Activated T-helper 1 cell treated with anti-CD3 and anti-CD28 coated beads, Interleukin-2, amount 50 U/mL, for 16 hours (primary cell): ENCODE data around the gene ZBTB8B.
A peak's percentile ranks its signal among the peaks of the same experiment; 100 is the strongest.
"Not testable (repeated sequence)": the region's sequence is repeated elsewhere in the genome, so short reads cannot be mapped to it uniquely, and the experiment has no call there.

Source experiments
- DNase-seq, 2 donors: peaks; one replicate each; pipeline ENCODE4 v3.0.0-alpha.2; 2020; ENCODE audit warnings: low read depth in 1 of 2, low spot score in 1 of 2

The ZBTB8B gene

DNA sequence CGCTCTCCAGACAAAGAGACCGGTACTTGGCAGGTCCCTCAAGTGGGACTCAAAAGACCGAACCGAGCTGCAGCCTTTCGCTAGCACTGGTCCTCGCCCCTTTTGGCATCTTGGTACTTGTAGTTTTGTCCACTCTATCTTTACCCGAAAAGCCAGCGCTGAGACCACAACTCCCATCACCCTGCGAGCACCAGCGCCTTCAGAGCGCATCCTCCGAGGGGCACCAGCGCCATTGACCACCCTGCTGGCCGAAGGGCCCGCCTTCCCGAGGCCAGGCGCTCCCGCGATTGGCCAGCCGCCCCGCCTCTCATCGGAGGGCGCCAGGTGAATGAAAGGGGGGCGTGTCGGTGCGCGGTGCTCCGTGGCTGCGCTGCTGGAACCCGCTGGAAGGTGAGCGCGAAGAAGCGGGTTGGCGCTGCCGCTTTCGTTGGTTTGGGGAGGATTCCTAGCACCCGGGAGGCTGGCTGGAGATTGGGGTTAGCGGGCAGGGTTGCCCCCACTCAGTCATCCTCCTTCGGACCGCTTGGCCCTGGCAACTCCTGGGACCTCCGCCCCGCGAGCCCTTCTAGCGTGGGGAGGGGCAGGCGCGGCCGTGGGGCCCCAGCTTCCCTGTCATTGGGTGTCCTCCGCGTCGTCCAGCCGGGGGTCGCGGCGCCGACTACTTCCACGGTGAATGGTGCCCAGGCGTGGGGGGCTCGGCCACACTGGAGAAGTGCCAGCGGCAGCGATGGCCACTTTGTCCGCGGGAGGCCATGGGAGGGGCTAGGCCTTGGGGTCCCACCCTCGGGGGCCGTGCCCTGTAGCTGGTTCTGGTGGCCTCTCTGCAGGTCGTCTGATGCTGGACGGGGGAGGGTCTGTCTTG is at the start of gene ZBTB8B:
Gene ZBTB8B (plus strand): TSS at position 357 of the 862 bp plus-strand sequence. CDS start 5,553 bp downstream, outside the sequence.
- DNase-seq, result peak in 1 of 2 donors; percentile 4

DNA sequence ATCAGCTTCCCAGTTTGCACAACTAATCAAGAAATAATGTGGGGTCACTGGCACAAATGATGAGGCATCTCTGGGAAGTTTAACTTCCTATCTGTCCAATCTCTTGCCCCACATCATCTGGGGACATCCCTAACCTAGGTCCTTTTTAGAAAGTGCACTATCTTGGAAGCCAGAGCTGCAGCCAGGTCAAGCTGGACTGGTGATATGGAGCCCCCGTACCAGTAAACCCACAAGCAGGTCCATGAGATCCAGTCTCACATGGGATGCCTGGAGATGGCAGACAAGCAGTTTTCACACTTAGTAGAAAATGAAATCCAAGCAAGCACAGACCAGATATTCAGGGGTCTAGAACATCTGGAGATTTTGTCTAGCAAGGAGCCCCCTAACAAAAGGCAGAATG is 43.1 kb upstream of the ZBTB8B start:
- DNase-seq, result no peak

DNA sequence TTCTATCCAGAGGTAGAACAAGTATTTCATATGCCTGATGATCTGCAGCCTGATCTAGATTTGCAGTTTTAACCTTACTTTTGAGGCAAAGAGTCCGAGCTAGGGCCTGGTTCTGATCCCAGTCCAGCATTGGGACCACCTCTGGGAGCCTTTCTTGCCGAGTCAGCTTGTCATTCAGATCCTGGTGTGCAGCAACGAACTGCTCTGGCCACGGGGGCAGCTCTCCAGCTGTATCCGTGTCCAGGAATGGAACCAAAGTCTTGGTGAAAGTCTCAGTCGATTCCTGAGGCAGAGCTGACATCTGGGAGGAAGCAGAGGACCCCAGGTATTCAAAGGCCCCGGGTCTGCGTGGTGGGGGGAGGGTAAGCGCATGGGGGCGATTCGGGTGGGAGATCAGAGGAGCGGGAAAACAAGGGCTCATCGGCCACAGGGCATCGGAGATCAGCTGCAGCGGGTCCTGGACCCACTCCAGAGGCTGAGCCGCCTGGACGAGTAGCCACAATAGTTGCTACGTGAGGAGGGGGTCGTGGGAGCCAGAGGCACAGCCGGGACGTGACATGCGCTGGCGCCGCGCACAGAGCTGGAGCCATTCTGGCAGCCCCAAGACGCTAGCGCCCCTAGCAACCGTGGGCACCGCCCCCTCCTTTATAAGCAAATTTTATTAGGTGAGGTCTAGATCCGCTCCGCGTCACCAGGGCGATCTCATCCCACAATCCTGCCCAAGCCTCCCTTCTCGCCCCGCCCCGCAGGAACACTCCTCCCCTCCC is 38.2 kb upstream of the ZBTB8B start:
- DNase-seq, result no peak

DNA sequence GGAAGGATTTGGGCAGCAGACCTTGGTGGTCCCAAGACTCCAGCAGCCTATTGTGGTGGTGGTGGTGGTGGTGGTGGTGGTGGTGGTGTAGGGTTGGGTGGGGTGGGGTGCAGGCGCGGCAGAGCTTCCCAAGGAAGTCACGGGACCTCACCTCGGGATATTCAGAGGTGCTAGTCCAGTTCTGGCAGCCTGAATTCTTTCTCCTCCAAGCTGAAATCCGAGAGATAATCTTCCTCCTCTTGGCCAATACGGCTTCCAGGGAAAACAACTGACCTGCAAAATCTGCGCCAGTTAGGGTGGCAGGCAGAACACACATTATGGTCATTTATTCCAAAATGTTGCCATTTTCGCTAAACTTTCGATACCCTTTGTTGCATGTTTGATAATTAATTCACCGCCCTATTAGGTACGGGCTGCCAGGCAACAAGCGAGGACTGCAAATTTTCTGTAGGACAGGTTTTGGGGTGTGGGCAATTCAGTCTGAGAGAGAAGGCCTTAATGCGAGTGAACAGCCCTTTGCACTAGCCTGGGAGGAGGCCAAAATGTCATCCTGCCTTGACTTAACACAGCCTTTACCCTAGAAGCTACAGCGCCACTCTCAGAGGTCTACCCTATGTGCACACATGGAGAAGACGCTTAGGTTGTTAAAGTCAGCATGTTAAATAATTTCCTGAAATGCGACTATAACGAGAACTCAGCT is 37.5 kb upstream of the ZBTB8B start:
- no peak for DNase-seq

DNA sequence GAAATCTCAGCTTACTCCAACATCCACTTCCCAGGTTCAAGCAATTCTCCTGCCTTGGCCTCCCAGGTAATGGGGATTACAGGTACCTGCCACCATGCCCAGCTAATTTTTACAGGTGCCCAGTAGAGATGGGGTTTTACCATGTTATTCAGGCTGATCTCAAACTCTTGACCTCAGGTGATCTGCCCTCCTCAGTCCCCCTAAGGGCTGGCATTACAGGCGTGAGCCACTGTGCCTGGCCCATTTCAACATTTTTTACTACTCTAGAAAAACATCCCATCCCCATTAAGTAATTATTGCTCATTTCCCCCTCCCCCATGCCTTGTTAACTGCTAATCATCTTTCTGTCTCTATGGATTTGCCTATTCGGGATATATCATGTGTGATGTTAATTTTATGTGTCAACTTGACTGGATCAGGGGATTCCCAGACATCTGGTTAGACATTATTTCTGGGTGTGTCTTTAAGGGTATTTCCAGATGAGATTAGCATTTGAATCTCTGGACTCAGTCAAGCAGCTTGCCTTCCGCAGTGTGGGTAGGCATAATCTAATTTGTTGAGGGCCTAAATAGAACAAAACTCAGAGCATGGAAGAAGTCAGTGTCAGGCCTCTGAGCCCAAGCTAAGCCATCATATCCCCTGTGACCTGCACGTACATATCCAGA is 33.0 kb upstream of the ZBTB8B start:
- no peak for DNase-seq

DNA sequence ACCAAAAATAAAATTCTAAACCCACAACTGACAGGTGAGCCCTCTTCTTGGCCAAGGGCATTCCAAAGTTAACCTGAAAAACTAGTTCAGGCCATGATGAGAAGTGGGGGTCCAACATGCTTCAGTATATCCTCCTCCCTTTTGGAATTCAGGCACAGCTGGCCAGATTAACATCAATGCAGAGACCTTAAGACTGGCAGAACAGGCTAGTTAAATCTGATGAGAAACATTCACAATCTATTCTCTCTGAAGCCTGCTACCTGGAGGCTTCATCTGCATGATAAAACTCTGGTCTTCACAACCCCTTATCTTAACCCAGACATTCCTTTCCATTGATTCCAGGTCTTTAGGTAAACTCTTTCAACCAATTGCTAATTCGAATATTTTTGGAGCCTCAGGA is 26.7 kb upstream of the ZBTB8B start:
- no peak for DNase-seq

DNA sequence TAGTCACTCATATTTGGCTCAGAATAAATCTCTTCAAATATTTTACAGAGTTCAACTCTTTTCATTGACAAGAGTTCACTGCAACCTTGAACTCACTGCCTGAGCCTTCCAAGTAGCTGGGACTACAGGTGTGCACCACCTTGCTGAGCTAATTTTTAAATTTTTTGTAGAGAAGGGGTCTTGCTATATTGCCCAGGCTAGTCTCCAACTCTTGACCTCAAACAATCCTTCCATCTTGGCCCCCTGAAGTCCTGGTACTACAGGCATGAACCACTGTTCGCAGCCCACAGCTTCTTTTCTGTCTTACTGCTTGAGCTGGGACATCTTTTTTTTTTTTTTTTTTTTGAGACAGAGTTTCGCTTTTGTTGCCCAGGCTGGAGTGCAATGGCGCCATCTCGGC is 26.1 kb upstream of the ZBTB8B start:
- DNase-seq, result not testable (repeated sequence)

DNA sequence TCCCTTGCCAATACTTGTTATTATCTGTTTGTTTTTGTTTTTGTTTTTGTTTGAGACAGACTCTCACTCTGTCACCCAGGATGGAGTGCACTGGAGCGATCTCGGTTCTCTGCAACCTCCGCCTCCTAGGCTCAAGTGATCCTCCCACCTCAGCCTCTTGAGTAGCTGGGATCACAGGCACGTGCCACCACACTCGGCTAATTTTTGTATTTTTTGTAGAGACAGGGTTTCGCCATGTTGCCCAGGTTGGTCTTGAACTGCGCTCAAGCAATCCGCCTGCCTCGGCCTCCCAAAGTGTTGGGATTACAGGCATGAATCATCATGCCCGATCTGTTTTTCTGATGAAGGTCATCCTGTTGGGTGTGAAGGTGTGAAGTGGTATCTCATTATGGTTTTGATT is 23.4 kb upstream of the ZBTB8B start:
- DNase-seq, result not testable (repeated sequence)

DNA sequence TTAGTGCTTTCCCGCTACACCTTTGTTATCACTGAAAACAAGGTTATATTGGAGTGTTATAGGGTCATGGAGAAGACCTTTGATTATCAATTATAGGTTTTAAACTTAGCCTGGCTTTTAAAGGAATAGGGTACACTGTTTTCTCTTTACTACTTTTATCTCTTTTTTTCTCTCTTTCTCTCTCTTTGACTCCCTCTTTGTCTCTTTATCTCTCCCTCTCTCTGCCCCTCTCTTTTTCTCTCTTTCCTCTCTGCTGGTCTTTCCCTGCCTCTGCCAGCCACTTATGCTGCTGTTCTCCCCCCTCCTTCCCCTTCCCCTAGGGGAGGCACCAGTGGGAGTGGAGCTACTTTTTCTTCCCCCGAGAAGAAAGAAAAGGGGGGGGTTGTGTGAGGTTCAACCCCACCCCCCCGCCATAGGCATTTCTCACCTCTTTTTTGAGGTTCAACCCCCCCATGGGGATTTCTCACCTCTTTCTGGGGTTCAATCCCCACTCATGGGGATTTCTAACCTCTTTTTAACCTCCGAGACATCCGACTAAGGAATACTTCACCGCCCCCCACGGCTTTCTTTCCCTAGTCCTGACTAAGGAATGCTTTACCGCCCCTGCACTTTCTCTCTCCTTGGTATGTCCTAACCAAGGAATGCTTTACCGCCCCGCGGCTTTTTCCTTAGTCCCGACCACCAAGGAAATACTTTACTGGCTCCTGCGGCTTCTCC is 17.2 kb upstream of the ZBTB8B start:
- no peak for DNase-seq

DNA sequence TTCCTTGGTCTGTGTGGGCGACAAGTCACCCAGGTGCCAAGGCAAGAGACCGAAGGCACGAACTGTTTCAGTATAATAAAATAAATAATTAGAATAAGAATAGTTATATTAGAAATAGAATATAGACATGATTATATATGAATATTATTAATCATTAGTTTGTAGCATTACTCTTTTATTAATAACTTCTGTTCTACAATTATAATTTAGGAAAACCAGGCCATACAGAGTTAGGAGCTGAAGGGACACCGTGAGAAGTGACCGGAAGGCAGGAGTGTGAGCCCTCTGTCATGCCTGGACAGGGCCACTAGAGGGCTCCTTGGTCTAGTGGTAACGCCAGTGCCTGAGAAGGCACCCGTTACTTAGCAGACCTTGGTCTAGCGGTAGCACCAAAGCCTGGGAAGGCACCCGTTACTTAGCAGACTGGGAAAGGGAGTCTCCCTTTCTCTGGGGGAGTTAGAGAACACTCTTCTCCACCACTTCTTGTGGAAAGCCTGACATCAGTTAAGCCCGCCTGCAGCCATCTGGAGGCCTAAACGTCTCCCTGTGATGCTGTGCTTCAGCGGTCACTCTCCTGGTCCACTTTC is 16.6 kb upstream of the ZBTB8B start:
- DNase-seq, result peak in 1 of 2 donors; percentile 8

DNA sequence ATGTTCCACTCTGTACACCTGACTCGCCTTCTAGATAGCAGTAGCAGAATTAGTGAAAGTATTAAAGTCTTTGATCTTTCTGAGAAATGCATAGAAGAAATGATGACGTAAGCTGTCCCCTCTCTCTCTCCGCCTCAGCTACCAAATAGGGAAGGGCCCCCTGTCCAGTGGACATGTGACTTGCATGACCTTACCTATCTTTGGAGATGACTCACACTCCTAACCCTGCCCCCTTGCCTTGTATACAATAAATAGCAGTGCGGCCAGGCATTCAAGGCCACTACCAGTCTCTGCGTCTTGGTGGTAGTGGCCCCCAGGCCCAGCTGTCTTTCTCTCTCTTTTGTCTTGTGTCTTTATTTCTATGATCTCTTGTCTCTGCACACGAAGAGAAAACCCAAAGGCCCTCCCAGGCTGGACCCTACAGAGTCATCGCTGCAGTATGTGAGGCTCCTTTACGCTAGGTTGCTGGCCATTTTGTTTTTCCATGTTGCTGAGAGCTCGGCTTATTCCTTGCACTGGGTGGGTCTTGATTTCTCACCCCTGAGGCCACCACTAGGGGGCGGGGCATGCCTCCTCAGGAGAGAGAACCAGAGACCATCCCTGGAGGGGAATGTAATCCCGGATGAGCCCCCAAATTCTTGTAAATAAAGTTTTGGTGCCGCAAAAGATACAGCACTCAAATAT is 16.0 kb upstream of the ZBTB8B start:
- no peak for DNase-seq

DNA sequence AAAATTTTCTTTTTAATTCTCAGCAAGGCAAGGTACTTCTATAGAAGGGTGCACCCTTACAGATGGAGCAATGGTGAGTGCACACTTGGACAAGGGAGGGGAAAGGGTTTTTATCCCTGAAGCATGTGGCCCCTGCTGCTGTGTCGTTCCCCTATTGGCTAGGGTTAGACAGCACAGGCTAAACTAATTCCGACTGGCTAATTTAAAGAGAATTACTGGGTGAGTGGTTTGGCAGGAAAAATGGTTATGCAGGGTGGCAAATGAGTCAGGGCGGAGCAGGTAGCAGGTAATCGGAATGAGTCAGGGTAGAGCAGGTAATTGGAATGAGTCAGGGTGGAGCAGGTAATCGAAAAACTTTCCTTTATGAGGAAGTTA is 15.4 kb upstream of the ZBTB8B start:
- DNase-seq, result not testable (repeated sequence)

DNA sequence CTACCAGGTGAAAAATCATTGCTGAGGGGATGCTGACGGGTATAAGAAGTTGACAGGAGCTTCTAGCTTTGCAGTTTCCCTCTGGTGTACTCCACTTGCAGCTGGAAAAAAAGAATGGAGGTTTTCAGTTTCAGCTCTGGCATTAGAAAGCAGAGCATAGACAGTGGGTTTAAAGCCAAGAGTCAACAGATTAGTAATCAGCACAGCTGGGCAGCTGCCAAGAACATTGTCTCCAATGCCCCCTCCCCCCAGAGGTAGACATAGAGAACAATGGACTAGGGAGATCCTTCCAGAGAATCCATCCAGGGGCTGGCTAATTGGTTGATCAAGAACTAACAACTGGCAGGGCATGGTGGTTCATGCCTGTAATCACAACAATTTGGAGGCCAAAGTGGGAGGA is 10.1 kb upstream of the ZBTB8B start:
- no peak for DNase-seq

DNA sequence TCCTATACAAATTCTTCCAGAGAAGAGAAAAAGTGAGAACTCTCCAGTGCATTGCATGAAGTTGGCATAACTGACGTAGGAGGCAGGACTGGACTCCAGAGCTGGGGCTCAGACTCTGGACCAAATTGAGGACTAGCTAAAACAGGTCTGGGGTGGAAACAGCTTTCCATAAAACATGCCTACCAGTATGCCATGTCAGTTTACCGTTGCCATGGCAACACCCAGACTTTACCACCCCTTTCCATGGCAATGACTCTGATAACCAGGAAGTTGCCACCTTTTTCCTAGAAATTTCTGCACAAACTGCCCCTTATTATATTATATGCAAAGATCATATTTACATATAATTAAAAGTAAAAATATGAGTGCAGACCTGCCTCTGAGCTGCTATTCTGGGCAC is 8.9 kb upstream of the ZBTB8B start:
- no peak for DNase-seq

DNA sequence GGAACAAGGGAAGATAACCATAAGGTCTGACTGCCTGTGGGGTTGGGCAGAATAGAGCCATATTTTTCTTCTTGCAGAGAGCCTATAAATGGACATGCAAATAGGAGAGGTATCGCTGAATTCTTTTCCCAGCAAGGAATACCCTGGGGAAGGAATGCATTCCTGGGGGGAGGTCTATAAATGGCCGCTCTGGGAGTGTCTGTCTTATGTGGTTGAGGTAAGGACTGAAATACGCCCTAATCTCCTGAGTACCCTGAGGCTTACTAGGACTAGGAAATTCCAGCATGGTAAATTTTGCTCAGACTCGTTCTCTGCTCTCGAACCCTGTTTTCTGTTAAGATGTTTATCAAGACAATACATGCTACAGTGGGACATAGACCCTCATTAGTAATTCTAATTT is 6.1 kb upstream of the ZBTB8B start:
- not testable (repeated sequence) for DNase-seq

DNA sequence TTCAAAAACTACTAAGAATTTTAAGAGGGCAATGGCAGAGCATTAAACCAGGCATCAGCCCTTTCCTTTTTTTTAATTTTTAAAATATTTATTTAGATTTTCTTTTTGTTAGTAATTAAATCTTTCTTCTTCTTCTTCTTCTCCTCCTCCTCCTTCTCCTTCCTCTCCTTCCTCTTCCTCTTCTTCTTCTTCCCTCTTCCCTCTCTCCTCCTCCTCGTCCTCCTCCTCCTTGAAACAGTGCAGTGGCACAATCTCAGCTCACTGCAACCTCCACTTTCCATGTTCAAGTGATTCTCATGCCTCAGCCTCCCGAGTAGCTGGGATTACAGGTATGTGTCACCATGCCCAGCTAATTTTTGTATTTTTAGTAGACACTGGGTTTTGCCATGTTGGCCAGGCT is 1.9 kb upstream of the ZBTB8B start:
- DNase-seq, result not testable (repeated sequence)

DNA sequence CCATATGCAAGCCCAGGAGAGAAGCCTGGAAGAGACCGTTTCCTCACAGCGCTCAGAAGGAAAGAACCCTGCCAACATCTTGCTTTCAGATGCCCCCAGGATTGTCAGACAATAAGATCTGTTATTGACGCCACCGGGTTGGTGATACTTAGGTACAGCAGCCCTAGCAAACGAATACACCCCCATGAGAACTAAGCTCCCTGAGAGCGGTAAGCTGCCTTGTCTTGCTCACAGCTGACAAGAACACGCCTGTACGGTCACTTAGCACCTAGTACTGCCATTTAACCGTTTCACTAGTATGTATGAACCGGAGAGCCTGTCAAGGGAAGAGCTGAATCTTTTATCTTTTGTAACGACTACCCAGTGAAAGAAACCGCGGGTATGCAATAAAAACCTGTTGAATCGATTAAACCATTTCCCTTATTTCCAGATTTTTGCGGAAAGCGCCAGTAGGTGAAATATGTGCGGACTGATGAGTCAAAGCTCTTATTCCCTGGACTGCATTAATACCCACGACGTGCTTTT is 619 bp upstream of the ZBTB8B start:
- no peak for DNase-seq

DNA sequence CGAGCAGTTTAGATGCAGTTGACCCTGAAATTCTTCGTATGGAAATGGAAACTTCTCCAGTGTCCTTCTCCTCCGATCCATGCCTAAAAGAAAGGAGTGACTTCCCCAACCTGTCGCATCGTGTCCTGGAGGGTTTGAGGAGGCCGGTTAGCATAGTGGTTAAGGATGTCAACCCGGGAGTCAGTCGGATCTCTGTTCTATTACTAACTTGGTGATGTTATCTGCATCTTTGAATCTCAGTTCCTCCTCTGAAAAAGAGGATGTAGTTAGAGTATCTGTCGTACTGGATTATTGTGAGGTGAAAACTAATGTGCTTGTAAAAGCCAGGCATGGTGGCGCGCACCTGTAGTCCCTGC is 684 bp downstream of the ZBTB8B start:
- DNase-seq, result no peak

DNA sequence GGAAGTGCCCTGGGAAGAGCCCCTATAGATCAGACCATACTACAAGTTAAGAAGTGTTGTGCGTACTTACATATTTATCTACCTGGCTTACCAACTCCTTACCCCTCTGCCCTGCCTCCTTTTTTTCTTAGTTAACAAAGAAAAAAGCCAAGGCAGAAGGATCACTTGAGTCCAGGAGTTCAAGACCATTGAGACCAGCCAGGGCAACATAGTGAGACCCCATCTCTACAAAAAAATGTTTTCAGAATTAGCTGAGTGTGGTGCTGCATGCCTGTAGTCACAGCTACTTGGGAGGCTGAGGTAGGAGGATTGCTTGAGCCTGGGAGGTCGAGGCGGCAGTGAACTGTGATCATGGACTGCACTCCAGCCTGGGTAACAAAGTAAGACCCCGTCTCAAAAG is 1.9 kb downstream of the ZBTB8B start:
- DNase-seq, result no peak
